Loucy (cell line): ENCODE measurements around the gene ADGRF3.
A peak's percentile ranks its signal among the peaks of the same experiment; 100 is the strongest.
"Not testable (repeated sequence)": the region's sequence is repeated elsewhere in the genome, so short reads cannot be mapped to it uniquely, and the experiment has no call there.

Experiments used
- H2AFZ ChIP-seq: fragments of 200-600 bp; sonication (generic); 2 replicates; pipeline ENCODE4 v1.6.0; 2016; ENCODE audit warnings: antibody characterized with exemption, mild to moderate bottlenecking, low read length, moderate library complexity
- H3F3A ChIP-seq: fragments of 200-600 bp; 2 replicates; pipeline ENCODE4 v1.6.0; 2016; ENCODE audit warnings: antibody characterized with exemption, low read depth, mild to moderate bottlenecking
- H3K27me3 ChIP-seq: fragments of 200-600 bp; sonication (generic); 2 replicates; pipeline ENCODE4 v1.6.1; 2014; ENCODE audit warnings: low read length, mild to moderate bottlenecking; ENCODE audit not compliant: insufficient read depth, poor library complexity, severe bottlenecking
- H3K36me3 ChIP-seq: fragments of 200-600 bp; sonication (generic); 2 replicates; pipeline ENCODE4 v1.6.1; 2016; ENCODE audit warnings: low read length; ENCODE audit not compliant: insufficient read depth
- H3K4me1 ChIP-seq: fragments of 200-600 bp; sonication (generic); 2 replicates; pipeline ENCODE4 v1.5.1; 2014; ENCODE audit warnings: low read length, mild to moderate bottlenecking; ENCODE audit not compliant: insufficient read depth, poor library complexity, severe bottlenecking
- H3K4me2 ChIP-seq: fragments of 200-600 bp; sonication (generic); 2 replicates; pipeline ENCODE4 v1.6.0; 2014; ENCODE audit warnings: antibody characterized with exemption, low read length, low read depth, mild to moderate bottlenecking; ENCODE audit not compliant: poor library complexity, severe bottlenecking
- H3K4me3 ChIP-seq: fragments of 200-600 bp; sonication (generic); 2 replicates; pipeline ENCODE4 v1.5.1; 2014; ENCODE audit warnings: low read length, mild to moderate bottlenecking, mixed read lengths; ENCODE audit not compliant: poor library complexity, severe bottlenecking
- H3K79me2 ChIP-seq: fragments of 200-600 bp; sonication (generic); 2 replicates; pipeline ENCODE4 v1.6.1; 2014; ENCODE audit warnings: low read length; ENCODE audit not compliant: insufficient read depth
- H3K9ac ChIP-seq: fragments of 200-600 bp; sonication (generic); 2 replicates; pipeline ENCODE4 v1.6.0; 2014; ENCODE audit warnings: mild to moderate bottlenecking, low read depth, low read length, moderate library complexity; ENCODE audit not compliant: poor library complexity, severe bottlenecking
- H3K9me2 ChIP-seq: fragments of 200-600 bp; sonication (generic); replicated peaks from 2 replicates; pipeline ENCODE4 v1.6.1; 2016; ENCODE audit warnings: low read depth, low read length, mixed read lengths
- H3K9me3 ChIP-seq: fragments of 200-600 bp; sonication (generic); 2 replicates; pipeline ENCODE4 v1.6.1; 2014; ENCODE audit warnings: mild to moderate bottlenecking, antibody characterized with exemption, low read length, low read depth; ENCODE audit not compliant: insufficient read depth
- H4K20me1 ChIP-seq: fragments of 200-600 bp; sonication (generic); 2 replicates; pipeline ENCODE4 v1.6.0; 2014; ENCODE audit warnings: antibody characterized with exemption, low read length, mild to moderate bottlenecking; ENCODE audit not compliant: insufficient read depth, poor library complexity, severe bottlenecking
- EZH2phosphoT487 ChIP-seq: fragments of 200-600 bp; IDR thresholded peaks from 2 replicates; pipeline ENCODE4 v1.6.1; 2018; ENCODE audit warnings: antibody characterized with exemption, mild to moderate bottlenecking, moderate library complexity, borderline replicate concordance
- TF ChIP-seq, protein P1 (sequence below): fragments of 200-600 bp; sonication (generic); conservative IDR thresholded peaks from 2 replicates; pipeline ENCODE4 v1.5.1; 2014; ENCODE audit warnings: mild to moderate bottlenecking, antibody characterized with exemption, low read length

The ADGRF3 gene

DNA sequence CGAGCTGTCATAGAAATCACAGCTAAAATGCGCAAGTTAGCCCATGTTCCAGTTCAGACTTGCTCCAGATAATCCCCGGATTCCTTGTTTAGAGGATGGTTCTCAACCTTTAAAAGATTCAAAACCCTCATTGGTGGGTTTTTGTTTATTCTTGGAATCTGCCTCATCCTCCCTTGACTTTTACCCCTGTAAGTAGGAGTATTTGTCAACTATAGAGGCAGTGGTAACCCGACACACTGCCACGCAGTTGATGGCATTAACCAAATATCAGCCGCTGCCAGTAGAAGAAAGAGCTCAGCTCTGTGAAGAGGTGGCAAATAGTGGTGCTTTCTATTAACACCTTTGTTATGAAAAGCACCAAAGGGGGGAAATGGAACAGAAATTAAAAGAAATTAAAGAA, 41.0 kb downstream of the ADGRF3 start:
- H3K27me3 ChIP-seq, result no peaks in the 10 kb centered on the region
- H2AFZ ChIP-seq, result no peak overlapping the region
- H3K9me3 ChIP-seq, result no peaks in the 10 kb centered on the region
- peaks cover 3% of the 10 kb centered on the region for H3K4me1 ChIP-seq
- H3K36me3 ChIP-seq, result no peaks in the 10 kb centered on the region
- H3K9ac ChIP-seq, result no peak overlapping the region
- H4K20me1 ChIP-seq, result no peaks in the 10 kb centered on the region
- no peaks in the 10 kb centered on the region for H3F3A ChIP-seq
- H3K79me2 ChIP-seq, result no peaks in the 10 kb centered on the region
- TF ChIP-seq EZH2phosphoT487, result no peak
- TF ChIP-seq, protein P1, sequence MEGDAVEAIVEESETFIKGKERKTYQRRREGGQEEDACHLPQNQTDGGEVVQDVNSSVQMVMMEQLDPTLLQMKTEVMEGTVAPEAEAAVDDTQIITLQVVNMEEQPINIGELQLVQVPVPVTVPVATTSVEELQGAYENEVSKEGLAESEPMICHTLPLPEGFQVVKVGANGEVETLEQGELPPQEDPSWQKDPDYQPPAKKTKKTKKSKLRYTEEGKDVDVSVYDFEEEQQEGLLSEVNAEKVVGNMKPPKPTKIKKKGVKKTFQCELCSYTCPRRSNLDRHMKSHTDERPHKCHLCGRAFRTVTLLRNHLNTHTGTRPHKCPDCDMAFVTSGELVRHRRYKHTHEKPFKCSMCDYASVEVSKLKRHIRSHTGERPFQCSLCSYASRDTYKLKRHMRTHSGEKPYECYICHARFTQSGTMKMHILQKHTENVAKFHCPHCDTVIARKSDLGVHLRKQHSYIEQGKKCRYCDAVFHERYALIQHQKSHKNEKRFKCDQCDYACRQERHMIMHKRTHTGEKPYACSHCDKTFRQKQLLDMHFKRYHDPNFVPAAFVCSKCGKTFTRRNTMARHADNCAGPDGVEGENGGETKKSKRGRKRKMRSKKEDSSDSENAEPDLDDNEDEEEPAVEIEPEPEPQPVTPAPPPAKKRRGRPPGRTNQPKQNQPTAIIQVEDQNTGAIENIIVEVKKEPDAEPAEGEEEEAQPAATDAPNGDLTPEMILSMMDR, result no peak
- H3K9me2 ChIP-seq, result no peaks in the 10 kb centered on the region
- H3K4me2 ChIP-seq, result no peak overlapping the region
- no peak overlapping the region for H3K4me3 ChIP-seq

DNA sequence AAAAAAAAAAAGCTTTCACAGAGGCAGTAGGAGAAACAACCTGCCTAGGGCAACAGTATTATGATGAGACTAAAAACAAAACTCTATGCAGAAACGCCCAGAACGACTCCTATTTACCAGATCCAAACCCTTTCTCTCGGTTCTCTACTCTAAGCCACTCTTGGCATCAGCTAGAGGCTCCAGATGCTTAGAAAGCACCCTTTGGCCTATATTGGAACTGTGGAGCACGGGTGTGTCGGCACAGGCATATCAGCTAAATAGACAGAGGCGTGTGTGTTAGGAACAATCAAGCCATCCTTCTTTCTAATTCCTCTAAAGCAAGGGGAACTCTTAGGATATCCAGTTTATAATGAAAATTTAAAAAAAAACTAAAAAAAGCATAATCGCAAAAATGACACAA, 41.5 kb downstream of the ADGRF3 start:
- H3K36me3 ChIP-seq, H2AFZ ChIP-seq, H3K4me3 ChIP-seq, H3K9ac ChIP-seq, H3K4me1 ChIP-seq, H3K27me3 ChIP-seq, H3K9me2 ChIP-seq, H3K9me3 ChIP-seq, H3F3A ChIP-seq, H4K20me1 ChIP-seq, H3K79me2 ChIP-seq, H3K4me2 ChIP-seq: not testable (repeated sequence)

DNA sequence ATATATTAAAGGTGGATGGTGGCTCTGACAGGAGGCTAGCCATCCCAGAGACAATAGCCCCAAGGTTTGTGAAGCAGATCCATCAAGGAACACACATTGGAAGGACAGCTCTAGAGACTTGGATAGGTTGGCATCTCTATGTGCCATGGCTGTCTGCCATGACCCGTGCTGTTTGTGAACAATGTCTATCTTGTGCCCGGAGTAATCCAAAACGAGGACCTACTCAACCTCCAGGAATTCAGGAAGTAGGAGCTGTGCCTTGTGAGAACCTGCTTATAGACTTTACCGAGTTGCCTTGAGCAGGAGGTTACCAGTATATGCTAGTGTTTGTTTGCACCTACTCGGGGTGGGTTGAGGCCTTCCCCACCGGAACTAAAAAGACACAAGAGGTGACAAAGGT, 43.7 kb downstream of the ADGRF3 start:
- no peak overlapping the region for H3K4me3 ChIP-seq
- no peaks in the 10 kb centered on the region for H4K20me1 ChIP-seq
- no peaks in the 10 kb centered on the region for H3K9me2 ChIP-seq
- no peak overlapping the region for H3K4me2 ChIP-seq
- H3K9me3 ChIP-seq, result no peaks in the 10 kb centered on the region
- no peaks in the 10 kb centered on the region for H3K36me3 ChIP-seq
- H3K27me3 ChIP-seq, result no peaks in the 10 kb centered on the region
- no peak overlapping the region for H3K9ac ChIP-seq
- TF ChIP-seq EZH2phosphoT487, result no peak
- TF ChIP-seq, protein P1, result no peak
- H3K79me2 ChIP-seq, result no peaks in the 10 kb centered on the region
- no peak overlapping the region for H2AFZ ChIP-seq
- H3F3A ChIP-seq, result no peaks in the 10 kb centered on the region
- H3K4me1 ChIP-seq, result peaks cover 18% of the 10 kb centered on the region

DNA sequence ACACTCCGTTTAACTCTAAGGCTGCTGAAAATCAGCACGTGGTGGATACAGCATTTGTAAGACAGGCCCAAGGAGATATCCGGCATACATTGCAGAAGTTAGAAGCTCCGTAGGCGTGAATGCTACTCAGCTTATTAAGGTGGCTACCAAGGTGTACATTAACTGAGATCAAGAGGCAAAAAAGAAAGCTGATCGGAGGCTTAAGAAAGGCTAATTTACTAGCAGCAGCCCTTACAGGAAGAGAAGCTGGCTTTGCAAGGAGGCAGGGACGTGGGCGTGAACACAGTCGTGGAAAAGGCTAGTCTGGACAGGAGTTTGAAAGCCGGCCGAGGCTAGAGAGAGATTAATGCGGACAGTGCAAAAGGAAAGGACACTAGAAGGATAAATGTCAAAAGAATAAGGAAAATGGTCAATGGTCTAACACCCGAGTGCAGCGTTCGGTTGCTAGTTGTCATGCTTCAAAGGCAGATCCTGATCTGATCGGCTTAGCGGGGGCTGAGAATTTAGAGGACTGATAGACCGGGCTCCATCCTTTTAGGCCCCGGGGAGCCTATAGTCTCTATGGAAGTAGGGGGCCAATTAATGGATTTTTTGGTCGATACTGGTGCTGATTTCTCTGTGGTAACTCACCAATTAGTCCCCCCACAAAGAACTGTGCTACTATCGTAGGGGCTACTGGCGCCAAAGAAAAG, 46.2 kb downstream of the ADGRF3 start:
- H2AFZ ChIP-seq, result peak overlapping the region; percentile 98
- no peaks in the 10 kb centered on the region for H3K36me3 ChIP-seq
- H4K20me1 ChIP-seq, result no peaks in the 10 kb centered on the region
- H3K4me1 ChIP-seq, result peaks cover 18% of the 10 kb centered on the region
- no peaks in the 10 kb centered on the region for H3K79me2 ChIP-seq
- TF ChIP-seq EZH2phosphoT487, result no peak
- TF ChIP-seq, protein P1, result no peak
- H3K9ac ChIP-seq, result peak overlapping the region; percentile 37
- H3K9me3 ChIP-seq, result no peaks in the 10 kb centered on the region
- peak overlapping the region; percentile 85 for H3K4me2 ChIP-seq
- no peaks in the 10 kb centered on the region for H3K27me3 ChIP-seq
- peak overlapping the region; percentile 77 for H3K4me3 ChIP-seq
- no peaks in the 10 kb centered on the region for H3F3A ChIP-seq
- H3K9me2 ChIP-seq, result no peaks in the 10 kb centered on the region
